Renal pelvis (tissue), 4 donors: ENCODE data around the gene PEX11A. TPM values are rescaled to one million over a fixed set of nuclear protein-coding genes. Genes with fewer than 3 reads are reported as not detected.

Source experiments
- DNase-seq: peaks from one replicate; pipeline ENCODE4 v3.0.0-alpha.2; 2013
- polyA plus RNA-seq, 3 donors: library from polyadenylated mRNA; unstranded; fragments of 120-200 nt; gene quantifications; one replicate each; pipeline ENCODE4 v1.2.1, GENCODE V29; 2013; ENCODE audit not compliant: insufficient read length in 3 of 3

PEX11A gene
- polyA plus RNA-seq, 3 donors: 17.3 to 20.6 (median 19.8) TPM

GRCh38 chr15:89680282-89680873, 10.2 kb downstream of the PEX11A start:
- DNase-seq: no peak

- no peak for DNase-seq
Observed at GRCh38 chr15:89679212-89679611, 11.3 kb downstream of the PEX11A start, which contains the start of gene PLIN1. Gene PLIN1 (minus strand): TSS chr15:89679367. CDS start chr15:89677489, 1,878 bp downstream.

GRCh38 chr15:89677381-89677780, 13.2 kb downstream of the PEX11A start:
- no peak for DNase-seq

DNA sequence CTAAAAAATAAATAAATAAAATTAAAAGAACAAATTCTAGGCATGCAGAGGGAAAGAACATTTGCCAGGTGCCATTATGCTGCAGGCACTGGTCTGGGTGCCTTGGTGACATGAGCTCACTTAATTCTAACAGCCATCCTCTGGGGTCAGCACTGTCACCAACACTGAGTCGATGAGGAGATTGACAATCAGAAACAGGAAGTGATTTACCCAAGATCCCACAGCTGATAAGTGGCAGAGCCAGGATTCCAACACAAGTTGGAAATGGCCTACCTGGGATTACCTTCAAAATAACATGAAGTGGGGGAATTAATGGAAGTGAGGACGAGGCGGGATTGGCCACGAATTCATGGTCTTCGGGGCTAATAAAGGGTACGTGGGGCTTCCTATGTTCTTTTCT, 14.9 kb downstream of the PEX11A start:
- DNase-seq: no peak

DNA sequence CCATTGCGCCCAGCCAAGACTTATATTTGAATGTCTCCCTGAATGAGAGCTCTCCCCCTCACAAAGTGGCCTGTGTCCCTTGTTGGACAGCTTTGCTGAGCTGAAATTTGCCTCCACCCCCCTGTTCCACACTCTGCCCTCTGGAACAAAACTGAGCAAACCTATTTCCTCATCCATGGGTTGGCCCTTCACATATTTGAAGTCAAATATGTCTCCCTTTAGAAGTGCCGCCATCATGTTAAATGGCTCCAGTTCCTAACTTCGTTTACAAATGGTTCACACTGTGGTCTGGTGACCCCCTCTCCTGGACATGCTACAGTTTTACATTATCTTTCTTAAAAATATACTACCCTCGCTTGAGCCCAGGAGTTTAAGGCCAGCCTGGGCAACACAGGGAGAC, 16.0 kb downstream of the PEX11A start:
- no peak for DNase-seq

DNA sequence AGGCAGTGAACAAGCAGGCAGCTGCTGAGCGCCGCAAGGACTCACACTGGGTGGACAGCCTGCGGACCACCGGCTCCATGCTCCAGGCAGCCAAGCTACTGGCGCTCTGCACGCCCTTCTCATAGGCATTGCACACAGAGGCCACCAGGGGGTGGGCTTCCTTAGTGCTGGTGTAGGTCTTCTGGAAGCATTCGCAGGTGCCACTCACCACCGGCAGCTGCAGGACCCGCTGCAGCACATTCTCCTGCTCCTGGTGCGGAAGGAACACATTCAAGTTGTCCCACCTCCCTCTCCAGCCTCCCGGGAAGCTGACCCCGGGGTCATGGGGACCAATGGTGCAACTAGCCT, 17.4 kb downstream of the PEX11A start:
- DNase-seq: no peak

DNA sequence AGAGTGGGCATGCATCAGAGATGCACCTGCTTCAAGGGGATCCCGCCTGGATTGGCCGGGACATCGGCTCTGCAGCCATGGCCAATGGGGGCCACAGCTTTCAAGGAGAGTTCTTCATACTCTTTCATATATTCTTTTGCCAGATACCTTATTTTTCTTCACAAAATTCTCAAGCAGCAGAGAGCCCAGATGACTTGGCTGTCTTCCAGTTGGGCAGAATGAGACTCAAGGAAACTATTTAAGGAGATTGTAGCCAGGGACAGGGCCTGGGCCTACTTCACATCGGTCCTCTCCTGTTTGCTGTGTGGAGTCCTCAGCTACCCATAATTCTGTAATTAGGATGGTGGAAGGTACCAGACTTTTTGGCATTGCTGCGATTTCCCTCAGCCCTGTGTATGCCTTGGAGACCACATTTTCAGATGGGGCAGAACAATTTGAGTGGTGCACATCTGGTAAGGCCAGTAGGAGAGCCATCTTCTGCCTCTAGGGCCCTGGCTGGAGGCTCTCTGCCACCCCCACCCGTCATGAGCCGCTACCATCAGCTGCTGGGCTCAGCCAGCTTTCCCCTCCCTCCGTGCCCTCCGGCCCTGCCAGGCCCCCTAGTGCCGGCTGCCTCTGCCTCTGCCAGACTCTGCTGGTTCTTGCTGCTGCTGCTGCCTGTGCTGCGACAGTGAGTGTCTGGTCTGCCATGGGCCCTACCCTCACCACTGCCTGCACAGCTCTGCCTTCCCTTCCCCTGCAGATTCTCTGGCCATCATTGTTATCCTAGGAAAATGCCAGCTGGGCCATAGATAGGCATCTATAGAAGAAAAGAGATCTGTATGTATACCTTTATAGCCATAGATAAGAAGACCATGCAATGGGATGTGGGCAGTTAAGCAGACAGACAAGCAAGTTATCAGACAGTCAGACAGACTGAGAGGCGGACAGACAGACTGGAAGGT, 18.1 kb downstream of the PEX11A start:
- no peak for DNase-seq

- DNase-seq: no peak
Observed at GRCh38 chr15:89671687-89672086, 18.9 kb downstream of the PEX11A start.

DNA sequence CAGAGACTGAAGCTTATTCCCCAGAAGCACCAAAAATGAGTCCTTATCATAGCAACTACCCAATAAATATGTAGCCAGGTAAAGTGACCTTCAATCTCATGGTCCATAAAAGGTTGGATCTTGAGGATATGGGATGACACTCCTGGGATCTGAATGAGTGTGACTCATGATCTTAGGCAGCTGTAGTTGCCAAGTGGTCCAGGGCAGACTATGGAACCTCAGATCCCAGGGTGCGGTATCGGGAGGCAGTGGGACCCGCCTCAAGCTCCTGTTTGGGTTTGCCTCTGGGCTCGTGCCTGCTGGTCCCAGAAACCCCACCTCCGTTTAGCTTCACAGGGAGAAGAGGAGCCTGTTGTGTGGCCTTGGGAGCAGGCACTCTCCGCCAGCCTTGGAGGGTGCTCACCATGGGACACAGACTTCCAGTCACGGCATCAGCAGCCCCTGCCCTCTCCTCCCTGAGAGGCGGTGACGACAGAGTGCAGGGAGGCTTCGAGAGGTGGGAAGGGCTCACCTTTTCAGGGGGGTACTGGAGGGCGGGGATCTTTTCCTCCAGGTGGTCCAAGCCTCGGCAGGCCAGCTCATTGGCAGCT, 19.5 kb downstream of the PEX11A start:
- no peak for DNase-seq

DNA sequence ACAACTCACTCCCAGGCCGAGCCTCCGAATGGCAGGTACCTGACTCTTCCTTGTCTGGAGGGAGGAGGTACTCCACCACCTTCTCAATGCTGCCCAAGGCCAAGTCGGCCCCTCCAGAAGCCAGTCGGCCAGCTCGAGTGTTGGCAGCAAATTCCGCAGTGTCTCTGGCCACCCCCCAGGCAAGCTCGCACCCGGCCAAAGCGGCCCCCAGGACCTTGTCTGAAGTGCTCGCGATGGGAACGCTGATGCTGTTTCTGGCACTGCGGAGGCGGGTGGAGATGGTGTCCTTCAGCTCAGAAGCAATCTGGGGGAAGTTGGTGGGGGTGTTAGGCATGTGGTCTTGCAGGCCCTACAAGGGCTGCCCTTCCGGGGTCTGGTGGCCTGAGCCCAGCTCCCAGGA, 20.6 kb downstream of the PEX11A start:
- no peak for DNase-seq

DNA sequence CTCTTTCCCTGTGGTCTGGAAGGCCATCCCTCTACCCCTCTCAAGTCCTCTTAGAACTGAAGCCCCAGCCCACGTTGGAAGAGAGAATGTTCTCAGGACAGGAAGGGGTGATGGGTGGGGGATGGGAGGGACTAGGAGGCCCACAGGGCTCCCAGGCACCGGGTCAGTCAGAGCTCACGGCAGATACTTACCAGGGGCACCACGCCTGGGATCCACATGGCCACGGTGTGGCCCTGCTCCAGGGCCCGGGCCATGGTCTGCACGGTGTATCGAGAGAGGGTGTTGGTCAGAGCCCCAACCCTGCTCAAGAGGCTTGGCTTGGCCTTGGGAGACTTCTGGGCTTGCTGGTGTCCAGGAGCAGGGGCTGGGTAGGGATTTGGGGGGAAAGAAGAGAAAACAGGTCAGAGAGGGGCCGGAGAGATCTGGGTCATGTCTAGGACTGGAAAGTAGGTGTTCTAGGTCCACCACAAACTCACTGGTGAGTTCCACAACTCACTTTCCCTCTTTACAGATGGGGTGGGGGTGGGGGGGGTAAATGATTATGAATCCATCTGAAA, 21.2 kb downstream of the PEX11A start:
- DNase-seq: no peak

DNA sequence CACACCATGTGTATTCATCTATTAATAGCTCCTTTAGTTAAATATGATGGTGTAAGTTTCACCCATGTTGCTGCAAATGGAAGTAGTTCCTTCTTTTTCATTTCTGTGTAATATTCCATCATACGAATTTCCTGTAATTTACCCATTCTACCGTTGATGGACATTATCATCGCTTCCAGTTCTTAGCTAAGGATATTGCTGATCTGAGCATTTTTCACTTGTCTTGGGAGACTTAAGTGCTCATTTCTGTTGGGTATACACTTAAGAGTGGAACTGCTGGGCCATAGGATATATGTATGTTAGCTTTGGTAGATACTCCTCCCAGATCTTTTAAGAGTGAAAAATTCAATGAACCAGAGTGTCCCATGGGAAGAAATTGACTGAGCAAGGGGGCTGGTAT, 22.4 kb downstream of the PEX11A start:
- no peak for DNase-seq

- no peak for DNase-seq
Observed at GRCh38 chr15:89667706-89667960, 22.9 kb downstream of the PEX11A start.

- no peak for DNase-seq
Observed at GRCh38 chr15:89666858-89667705, 23.5 kb downstream of the PEX11A start.

DNA sequence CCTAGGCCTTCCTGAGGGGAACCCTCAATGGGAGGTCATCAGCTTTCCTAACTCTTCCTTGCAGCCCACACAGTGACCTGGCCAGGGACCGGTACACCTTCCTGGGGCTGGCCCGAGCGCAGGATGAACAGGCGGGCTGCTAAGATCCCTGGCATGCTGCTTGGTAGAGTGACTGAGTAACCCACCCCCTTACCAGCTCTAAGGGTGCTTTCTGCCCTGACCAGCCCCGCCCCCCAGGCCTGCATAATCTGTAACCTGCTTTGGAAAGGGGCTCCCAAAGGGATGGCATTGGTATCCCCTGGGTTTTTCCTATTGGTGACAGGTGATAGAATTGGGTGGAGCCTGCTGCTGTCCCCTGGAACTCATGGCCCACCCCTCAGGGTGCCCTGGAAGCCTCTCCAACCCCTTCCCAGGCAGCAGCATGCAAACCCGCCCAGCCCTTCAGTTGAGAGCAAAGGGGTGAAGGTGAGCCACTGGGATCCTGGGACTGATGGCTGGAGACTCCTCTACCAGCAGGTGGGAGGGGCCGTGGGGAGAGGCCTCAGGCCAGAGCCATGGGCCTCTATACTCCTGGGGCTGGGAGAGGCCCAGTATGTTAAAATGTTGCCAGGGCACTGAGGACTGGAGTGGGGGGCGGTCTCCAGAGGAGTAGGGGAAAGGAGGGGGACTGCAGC, 24.2 kb downstream of the PEX11A start:
- DNase-seq: no peak

DNA sequence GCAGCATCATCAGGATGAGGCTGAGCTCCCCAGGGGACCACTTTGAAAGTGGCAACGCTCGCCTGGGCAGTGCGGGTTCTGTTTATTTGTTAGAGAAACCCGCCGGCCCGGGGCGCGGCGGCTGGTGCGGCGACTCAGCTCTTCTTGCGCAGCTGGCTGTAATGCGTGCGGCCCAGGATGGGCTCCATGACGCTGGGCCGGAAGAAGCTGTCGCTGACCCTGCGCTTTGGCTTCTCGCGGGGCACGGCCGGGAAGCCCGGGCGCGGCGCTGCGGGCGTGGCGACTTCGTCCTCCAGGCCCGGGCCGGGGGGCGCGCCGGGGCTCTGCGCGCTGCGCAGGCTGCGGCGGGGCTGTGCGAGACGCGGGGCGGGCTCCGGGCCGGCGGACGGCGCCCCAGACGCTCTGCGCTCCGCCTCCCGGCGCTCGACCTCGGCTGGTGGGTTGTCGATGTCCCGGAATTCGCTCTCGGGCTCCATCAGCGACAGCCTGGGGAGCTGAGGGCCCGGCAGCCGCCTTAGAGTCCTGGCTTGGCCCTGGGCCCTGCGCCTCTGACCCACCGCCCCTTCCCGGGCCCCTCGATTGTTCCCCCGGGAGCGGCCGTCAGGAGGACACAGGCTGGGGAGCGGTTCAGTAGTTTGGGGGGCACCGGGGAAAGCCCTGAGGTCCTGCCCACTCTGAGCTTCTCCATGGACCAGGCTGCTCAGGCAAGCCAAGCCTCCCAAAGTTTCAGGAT, 24.9 kb downstream of the PEX11A start:
- no peak for DNase-seq

DNA sequence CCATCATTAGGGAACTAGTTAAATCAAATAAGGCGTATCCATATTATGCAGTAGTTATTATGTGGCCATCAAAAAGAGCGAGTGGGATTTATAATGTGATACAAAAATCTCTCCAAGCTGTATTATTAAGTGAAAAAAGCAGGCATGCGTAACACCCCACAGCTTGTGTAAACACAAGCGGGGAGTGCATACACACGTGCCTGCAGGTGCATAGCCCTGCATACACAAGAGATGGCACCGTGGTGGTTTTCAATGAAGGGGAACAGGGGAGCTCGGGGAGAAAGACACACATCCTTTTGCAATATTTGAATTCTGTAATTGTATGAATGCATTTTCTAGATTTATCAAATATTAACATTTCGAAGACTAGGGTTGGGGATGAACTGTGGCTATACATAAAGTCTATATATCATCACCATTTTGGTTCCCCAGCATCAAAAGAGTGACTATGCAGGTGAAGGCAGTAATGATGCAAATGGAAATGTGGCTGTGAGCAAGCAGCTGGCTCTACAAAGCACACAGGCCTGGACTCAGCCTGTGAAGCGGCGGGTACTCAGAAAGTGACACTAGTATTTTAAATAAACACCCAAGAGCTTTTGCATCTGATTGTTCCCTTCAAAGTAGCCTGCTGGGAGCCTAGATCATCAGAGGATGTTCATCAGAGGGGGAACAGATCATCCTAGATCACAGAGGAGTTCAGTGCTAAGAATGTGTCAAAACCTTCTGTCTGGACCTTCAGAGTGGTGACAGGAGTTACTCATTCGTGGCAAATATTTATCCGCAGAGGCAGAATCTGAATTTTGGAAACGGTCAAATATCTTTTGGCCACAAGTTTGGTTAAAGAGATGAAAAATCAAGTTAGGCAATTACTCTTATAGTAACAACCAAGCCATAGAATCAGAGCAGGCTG, 25.9 kb downstream of the PEX11A start:
- DNase-seq: no peak

DNA sequence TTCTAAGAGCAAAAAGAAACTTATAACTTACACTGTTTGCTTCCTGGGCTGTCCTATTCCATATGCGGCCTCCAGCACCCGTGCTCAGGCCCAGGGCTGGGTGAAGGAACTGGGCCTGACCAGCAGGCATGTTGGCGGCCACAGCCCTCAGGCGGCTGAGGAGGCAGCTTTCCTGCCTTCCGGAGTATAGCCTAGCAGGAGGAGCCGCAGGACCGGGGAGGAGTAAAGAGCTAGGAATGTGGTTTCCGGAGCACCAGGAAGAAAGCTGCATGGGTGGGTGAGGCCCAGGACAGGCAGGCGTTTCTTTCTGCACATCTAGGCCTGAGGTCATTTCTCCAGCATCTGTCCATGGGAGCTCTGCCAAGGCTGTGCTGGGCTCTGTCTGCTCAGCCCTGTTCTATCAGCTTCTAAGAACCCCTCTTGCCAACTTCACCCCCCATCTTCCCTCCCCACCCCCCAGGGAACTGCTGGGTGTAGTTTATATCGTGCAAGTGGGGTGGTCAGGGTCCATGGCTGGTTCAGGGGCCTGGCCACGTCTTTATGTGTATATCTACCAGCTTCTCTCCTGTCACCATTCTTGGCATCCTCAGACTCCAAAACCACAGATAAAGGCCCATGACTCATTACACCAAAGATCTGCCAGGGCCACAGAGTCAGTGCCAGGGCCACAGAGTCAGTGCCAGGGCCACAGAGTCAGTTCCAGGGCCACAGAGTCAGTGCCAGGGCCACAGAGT, 27.5 kb downstream of the PEX11A start:
- DNase-seq: no peak

GRCh38 chr15:89660556-89660955, 30.0 kb downstream of the PEX11A start:
- DNase-seq: no peak
